HFF-Myc (cell line): Measurements from ENCODE around the gene ATP6V1B1.
A peak's percentile ranks its signal among the peaks of the same experiment; 100 is the strongest.

Experiments used
- DNase-seq: peaks from one replicate; pipeline ENCODE4 v3.0.0-alpha.2; 2011; ENCODE audit warnings: low read depth; ENCODE audit errors: extremely low read depth
- H3K4me3 ChIP-seq: replicated peaks from 2 replicates; pipeline ENCODE4 v1.5.1; 2011; ENCODE audit warnings: low read depth, mild to moderate bottlenecking, control low read depth, low read length
- CTCF ChIP-seq: IDR thresholded peaks from 2 replicates; pipeline ENCODE4 v1.5.1; 2012; ENCODE audit warnings: mild to moderate bottlenecking, low read depth, low read length, control low read depth; ENCODE audit errors: missing control alignments

Gene ATP6V1B1

GRCh38 chr2:70978341-70979179, 42.9 kb downstream of the ATP6V1B1 start, which contains the start of gene ANKRD53:
TSS of gene ANKRD53 (plus strand) at chr2:70978630. CDS start at chr2:70978646, 16 bp downstream.
- H3K4me3 ChIP-seq, result peak within 1 kb of the TSS; percentile 44
- DNase-seq, result no peak
- no peak for TF ChIP-seq CTCF

GRCh38 chr2:70979180-70979488, 43.4 kb downstream of the ATP6V1B1 start:
- TF ChIP-seq CTCF, result no peak
- H3K4me3 ChIP-seq, result peak overlapping the region; percentile 44; the same call in 1 of the 2 replicates
- DNase-seq, result no peak

- no peak for DNase-seq
- no peak for TF ChIP-seq CTCF
- H3K4me3 ChIP-seq, result no peak overlapping the region
Observed at GRCh38 chr2:70979626-70980025, 43.9 kb downstream of the ATP6V1B1 start.

- DNase-seq, result no peak
- TF ChIP-seq CTCF, result no peak
- H3K4me3 ChIP-seq, result no peak overlapping the region
Observed at GRCh38 chr2:70981421-70981820, 45.7 kb downstream of the ATP6V1B1 start.

- H3K4me3 ChIP-seq, result no peak overlapping the region
Observed at GRCh38 chr2:70981866-70982810, 46.4 kb downstream of the ATP6V1B1 start.

GRCh38 chr2:70982971-70983370, 47.3 kb downstream of the ATP6V1B1 start:
- no peak for TF ChIP-seq CTCF
- H3K4me3 ChIP-seq, result no peak overlapping the region
- no peak for DNase-seq

More at GRCh38 chr2:70981866-70982810, 46.4 kb downstream of the ATP6V1B1 start:
- no peak for DNase-seq
- no peak for TF ChIP-seq CTCF
